K562 (cell line): ENCODE results near the gene GNB2. TPM values are rescaled to one million over a fixed set of nuclear protein-coding genes. Genes with fewer than 3 reads are reported as not detected.
A peak's percentile ranks its signal among the peaks of the same experiment; 100 is the strongest.

ENCODE experiments used
- ATAC-seq: fragments of 200-7000 bp; cut with Tn5 transposase; 3 replicates; pipeline ENCODE4 v1.9.1; 2020; ENCODE audit warnings: moderate library complexity
- BruUV-seq: library from RNA; stranded (reverse); fragments of 400-500 nt; replicated peaks from 2 replicates; lab custom pipeline; 2021; lab: Mats Ljungman, UMichigan
- CTCF ChIA-PET: fragments of 300-600 bp; formaldehyde crosslinking; extraction: SDS; loops from one replicate; lab custom pipeline; 2021; ENCODE audit warnings: low intra/inter-chr PET ratio; lab: Yijun Ruan, JAX
- POLR2A ChIA-PET: fragments of 300-600, 350-650 bp; sonication (Branson Sonifier 250); formaldehyde crosslinking; extraction: SDS; loops from one replicate; lab custom pipeline; 2021; ENCODE audit warnings: antibody characterized with exemption, inconsistent platforms; lab: Yijun Ruan, JAX
- DNase-seq, 4 experiments: peaks; one replicate each; pipeline versions ENCODE4 v3.0.0 to v3.0.0-alpha.2; 2011 to 2018; ENCODE audit warnings: low spot score in 3 of 4, mixed read lengths in 3 of 4; ENCODE audit errors: extremely low read depth in 1 of 4
- FAIRE-seq: peaks from 2 replicates; lab custom pipeline; 2011; peaks lifted over from hg19 to GRCh38; lab: Jason Lieb, UNC
- H2AFZ ChIP-seq: 2 replicates; pipeline ENCODE4 v1.6.0; 2011; ENCODE audit warnings: low read depth, low read length, control low read depth, inconsistent platforms
- H3K27ac ChIP-seq: fragments of 200-600 bp; 3 replicates; pipeline ENCODE4 v1.8.0; 2011; ENCODE audit warnings: low read depth, mild to moderate bottlenecking, control low read depth, inconsistent platforms, low read length, moderate library complexity, mixed read lengths; ENCODE audit errors: extremely low read depth
- H3K27me3 ChIP-seq, 2 experiments: fragments of 300-600 bp in 1 of 2; 2 replicates in 1 of 2; 3 replicates in 1 of 2; pipeline versions ENCODE4 v1.6.0 to v1.8.0; 2011; ENCODE audit warnings: inconsistent platforms in 2 of 2, low read length in 2 of 2, mild to moderate bottlenecking in 1 of 2, mixed read lengths in 1 of 2, moderate library complexity in 1 of 2; ENCODE audit not compliant: control insufficient read depth in 2 of 2, insufficient read depth in 2 of 2
- H3K36me3 ChIP-seq: fragments of 300-600 bp; 3 replicates; pipeline ENCODE4 v1.8.0; 2011; ENCODE audit warnings: mild to moderate bottlenecking, low read length, inconsistent platforms; ENCODE audit not compliant: control insufficient read depth, insufficient read depth
- H3K4me1 ChIP-seq, 2 experiments: fragments of 200-600 bp in 1 of 2; replicated peaks in 1 of 2; 2 replicates in 1 of 2; 3 replicates in 1 of 2; pipeline versions ENCODE4 v1.5.1 to v1.8.0; 2011; ENCODE audit warnings: inconsistent platforms in 2 of 2, low read length in 2 of 2, mild to moderate bottlenecking in 1 of 2, mixed read lengths in 1 of 2, moderate library complexity in 1 of 2; ENCODE audit not compliant: control insufficient read depth in 2 of 2, insufficient read depth in 2 of 2
- H3K4me2 ChIP-seq: 2 replicates; pipeline ENCODE4 v1.6.1; 2011; ENCODE audit warnings: low read length, control low read depth, inconsistent platforms, mixed read lengths; ENCODE audit not compliant: insufficient read depth
- H3K4me3 ChIP-seq: fragments of 200-600 bp; sonication (generic), shearing (Covaris generic); 2 replicates; pipeline ENCODE4 v1.5.1; 2016; ENCODE audit warnings: control low read depth, inconsistent platforms
- H3K79me2 ChIP-seq: fragments of 200-600 bp; 3 replicates; pipeline ENCODE4 v1.8.0; 2011; ENCODE audit warnings: low read length, inconsistent platforms; ENCODE audit not compliant: control insufficient read depth, insufficient read depth
- H3K9ac ChIP-seq, 2 experiments: 2 replicates each; pipeline versions ENCODE4 v1.6.0 to v1.6.1; 2011; ENCODE audit warnings: low read depth in 2 of 2, low read length in 2 of 2, control low read depth in 1 of 2, inconsistent platforms in 1 of 2, mild to moderate bottlenecking in 1 of 2, mixed read lengths in 1 of 2; ENCODE audit not compliant: insufficient read depth in 1 of 2
- H3K9me1 ChIP-seq: one replicate; pipeline ENCODE4 v1.6.0; 2011; ENCODE audit warnings: inconsistent platforms, mild to moderate bottlenecking, low read length, moderate library complexity; ENCODE audit not compliant: control insufficient read depth, insufficient read depth
- H3K9me3 ChIP-seq: replicated peaks from 2 replicates; pipeline ENCODE4 v1.5.1; 2011; ENCODE audit warnings: low read depth, low read length, inconsistent platforms; ENCODE audit not compliant: control insufficient read depth, insufficient read depth
- H4K20me1 ChIP-seq: replicated peaks from 2 replicates; pipeline ENCODE4 v1.6.1; 2011; ENCODE audit warnings: low read length, inconsistent platforms, mixed read lengths; ENCODE audit not compliant: control insufficient read depth, insufficient read depth
- CCNT2 ChIP-seq: IDR thresholded peaks from 2 replicates; pipeline ENCODE4 v1.6.1; 2011; ENCODE audit warnings: borderline replicate concordance, low read depth, mild to moderate bottlenecking, moderate library complexity, mixed read lengths, low read length; ENCODE audit not compliant: insufficient read length; ENCODE audit errors: extremely low read depth
- HMGN3 ChIP-seq: IDR thresholded peaks from 2 replicates; pipeline ENCODE4 v1.6.1; 2011; ENCODE audit warnings: borderline replicate concordance, low read depth, mild to moderate bottlenecking, mixed read lengths, low read length; ENCODE audit not compliant: insufficient read length; ENCODE audit errors: extremely low read depth
- HNRNPUL1 ChIP-seq: fragments of 200-400 bp; formaldehyde crosslinking; IDR thresholded peaks from 2 replicates; pipeline ENCODE4 v1.6.1; 2017; ENCODE audit warnings: low read length
- SIN3A ChIP-seq, 2 experiments: fragments of 150-350 bp in 1 of 2; IDR thresholded peaks; 2 replicates each; pipeline ENCODE4 v1.6.1; 2011 to 2016; ENCODE audit warnings: borderline replicate concordance in 2 of 2, low read depth in 2 of 2, low read length in 2 of 2, mild to moderate bottlenecking in 2 of 2, moderate library complexity in 2 of 2; ENCODE audit not compliant: control insufficient read depth in 1 of 2
- SMAD4 ChIP-seq: fragments of 250-450 bp; sonication (Bioruptor Pico); conservative IDR thresholded peaks from 2 replicates; pipeline ENCODE4 v1.8.0; 2021; ENCODE audit warnings: inconsistent platforms, mild to moderate bottlenecking, moderate library complexity
- WGBS: fragments of 100-300 bp; shearing (Covaris generic); methylation state at CpG from one replicate; pipeline ENCODE4 v1.1.6; 2016; ENCODE audit warnings: low coverage, mixed read lengths; ENCODE audit not compliant: insufficient coverage; ENCODE audit errors: missing lambda C conversion rate; 5-methylcytosine and 5-hydroxymethylcytosine counted together
- in situ Hi-C: fragments of 300-500 bp; cut with MboI; formaldehyde crosslinking; loops from 4 replicates; pipeline ENCODE4 v1.15.0; 2018; ENCODE audit warnings: inconsistent platforms, mixed read lengths
- intact Hi-C: fragments of 100-400 bp; cut with micrococcal nuclease; formaldehyde crosslinking; loops from 2 replicates; pipeline ENCODE4 v1.14.2; 2022
- polyA plus RNA-seq, 8 experiments: library from polyadenylated mRNA; depleted of rRNA in 4 of 8; stranded (reverse) in 5 of 8; unstranded in 3 of 8; fragments of >200 nt; fragmentation: Nextera tagmentation in 2 of 8; fragmentation: Illumina TruSeq in 1 of 8; extraction: Ambion mirVana in 2 of 8; extraction: Trizol in 1 of 8; gene quantifications; 2 replicates each; pipeline versions ENCODE4 v1.2.1 to v1.2.3, GENCODE V29; 2011 to 2014; ENCODE audit warnings: inconsistent platforms in 1 of 8, missing spikeins in 1 of 8
- total RNA-seq, 7 experiments: library from RNA; depleted of rRNA in 6 of 7; stranded (reverse); fragments of >200 nt in 6 of 7; fragmentation: Illumina TruSeq in 2 of 7; extraction: Trizol in 2 of 7; gene quantifications; 2 replicates each; pipeline versions ENCODE4 v1.2.1 to v1.2.3, GENCODE V29; 2011 to 2021; ENCODE audit warnings: low replicate concordance in 1 of 7
- TF ChIP-seq, protein P1 (sequence below), 2 experiments: IDR thresholded peaks; 2 replicates each; pipeline ENCODE4 v1.6.1; 2011; ENCODE audit warnings: borderline replicate concordance in 1 of 2, control low read depth in 1 of 2, low read depth in 1 of 2, low read length in 1 of 2, mild to moderate bottlenecking in 1 of 2, mixed read lengths in 1 of 2, moderate library complexity in 1 of 2; ENCODE audit not compliant: insufficient read depth in 1 of 2, insufficient read length in 1 of 2, poor library complexity in 1 of 2, severe bottlenecking in 1 of 2; ENCODE audit errors: extremely low read depth in 1 of 2
- TF ChIP-seq, protein P2 (sequence below), 2 experiments: IDR thresholded peaks; 2 replicates each; pipeline ENCODE4 v1.6.1; 2012; ENCODE audit warnings: improper control_type of control experiment in 2 of 2, low read depth in 2 of 2, low read length in 2 of 2, borderline replicate concordance in 1 of 2

The GNB2 gene
- total and polyA plus RNA-seq, 9 of the 15 experiments (the other 6 are each of a cell fraction or from before 2014, with no cell fraction given) = 0.65 to 320 (median 104) TPM

- Histone ChIP-seq H3K4me1 (peaks cover 0 to 70% of the 10 kb centered on the region in 2 experiments; a peak in 4 of 5 replicates), H3K27me3 (no peaks in the 10 kb centered on the region), H3K9me3 (no peaks in the 10 kb centered on the region), H3K9ac (peak overlapping the region; percentile 93 to 98; a peak in 3 of 4 replicates), H4K20me1 (peaks cover 16% of the 10 kb centered on the region; the same call in 1 of the 2 replicates), H3K27ac (peak overlapping the region; percentile 98), H3K9me1 (no peaks in the 10 kb centered on the region), H3K4me3 (peak overlapping the region; percentile 99), H2AFZ (no peak overlapping the region), H3K36me3 (peaks cover 38% of the 10 kb centered on the region; the same call in 2 of the 3 replicates), H3K79me2 (peaks cover 46% of the 10 kb centered on the region), H3K4me2 (peak overlapping the region; percentile 88)
- no peak for DNase-seq
- FAIRE-seq = no peak
- ATAC-seq = peak; percentile 25
- intact Hi-C loops (no loop called here), in situ Hi-C loops (no loop called here)
- POLR2A ChIA-PET = interaction anchor here (0.6 to 1.4 kb wide), 4 partner anchors 14 to 1256 kb away, joined by 4 to 5 read pairs (median 4); no protein-coding TSS in a partner anchor
- WGBS = under 1% methylated on average over 37 of the region's 46 CpGs
- BruUV-seq = no TSS peak
- CTCF ChIA-PET = no interaction called here
- TF ChIP-seq HNRNPUL1 (no peak), HMGN3 (peak; percentile 50), CCNT2 (peak; percentile 25), SIN3A (IDR thresholded peaks at IDR 0.05; ENCODE audit: borderline replicate concordance in 2 of 2, control insufficient read depth in 1 of 2, low read depth in 2 of 2, low read length in 2 of 2) (0 out of 4 replicates have a peak, but pooled peaks of 1 of the 2 experiments have one; percentile 3), SMAD4 (CRISPR knock-in tag) (0 out of 2 replicates have a peak, but pooled peaks have one; percentile 51)
- TF ChIP-seq, protein P1, sequence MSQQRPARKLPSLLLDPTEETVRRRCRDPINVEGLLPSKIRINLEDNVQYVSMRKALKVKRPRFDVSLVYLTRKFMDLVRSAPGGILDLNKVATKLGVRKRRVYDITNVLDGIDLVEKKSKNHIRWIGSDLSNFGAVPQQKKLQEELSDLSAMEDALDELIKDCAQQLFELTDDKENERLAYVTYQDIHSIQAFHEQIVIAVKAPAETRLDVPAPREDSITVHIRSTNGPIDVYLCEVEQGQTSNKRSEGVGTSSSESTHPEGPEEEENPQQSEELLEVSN (IDR thresholded peaks at IDR 0.05; ENCODE audit: borderline replicate concordance in 1 of 2, extremely low read depth in 1 of 2, insufficient read depth in 1 of 2, insufficient read length in 1 of 2, low read depth in 1 of 2, low read length in 1 of 2, poor library complexity in 1 of 2, severe bottlenecking in 1 of 2) = peak in 1 of 2 experiments; percentile 41
- TF ChIP-seq, protein P2, sequence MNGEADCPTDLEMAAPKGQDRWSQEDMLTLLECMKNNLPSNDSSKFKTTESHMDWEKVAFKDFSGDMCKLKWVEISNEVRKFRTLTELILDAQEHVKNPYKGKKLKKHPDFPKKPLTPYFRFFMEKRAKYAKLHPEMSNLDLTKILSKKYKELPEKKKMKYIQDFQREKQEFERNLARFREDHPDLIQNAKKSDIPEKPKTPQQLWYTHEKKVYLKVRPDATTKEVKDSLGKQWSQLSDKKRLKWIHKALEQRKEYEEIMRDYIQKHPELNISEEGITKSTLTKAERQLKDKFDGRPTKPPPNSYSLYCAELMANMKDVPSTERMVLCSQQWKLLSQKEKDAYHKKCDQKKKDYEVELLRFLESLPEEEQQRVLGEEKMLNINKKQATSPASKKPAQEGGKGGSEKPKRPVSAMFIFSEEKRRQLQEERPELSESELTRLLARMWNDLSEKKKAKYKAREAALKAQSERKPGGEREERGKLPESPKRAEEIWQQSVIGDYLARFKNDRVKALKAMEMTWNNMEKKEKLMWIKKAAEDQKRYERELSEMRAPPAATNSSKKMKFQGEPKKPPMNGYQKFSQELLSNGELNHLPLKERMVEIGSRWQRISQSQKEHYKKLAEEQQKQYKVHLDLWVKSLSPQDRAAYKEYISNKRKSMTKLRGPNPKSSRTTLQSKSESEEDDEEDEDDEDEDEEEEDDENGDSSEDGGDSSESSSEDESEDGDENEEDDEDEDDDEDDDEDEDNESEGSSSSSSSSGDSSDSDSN (IDR thresholded peaks at IDR 0.05; ENCODE audit: borderline replicate concordance in 1 of 2, low read depth in 2 of 2, low read length in 2 of 2) = peak; percentile 8 to 62; a peak in 3 of 4 replicates
These were observed 1.5 kb downstream of the GNB2 start for GRCh38 chr7:100675105-100675451.
